Measurements from ENCODE around the gene CBLC. TPM values are rescaled to one million over a fixed set of nuclear protein-coding genes. Genes with fewer than 3 reads are reported as not detected.

The CBLC gene
- total RNA-seq, 1 experiment from 2014 or later: 15.9 TPM

- Histone ChIP-seq H4K20me1 (ENCODE audit: control insufficient read depth, insufficient read depth, insufficient read length) (no peaks in the 10 kb centered on the region), H2BK5ac (ENCODE audit: insufficient read length, low read length) (no peak overlapping the region), H3T11ph (ENCODE audit: low read length) (no peak overlapping the region), H3K27me3 (ENCODE audit: insufficient read depth, low read length) (peaks cover 11% of the 10 kb centered on the region), H3K23ac (ENCODE audit: insufficient read length, low read depth, low read length) (no peak overlapping the region), H3K79me2 (ENCODE audit: insufficient read depth, low read length) (no peaks in the 10 kb centered on the region), H2BK15ac (ENCODE audit: low read depth, low read length) (no peak overlapping the region), H3K4me2 (ENCODE audit: insufficient read depth, insufficient read length, low read length) (no peak overlapping the region), H3K4ac (ENCODE audit: low read depth, low read length) (no peak overlapping the region), H2BK12ac (ENCODE audit: insufficient read length, low read depth, low read length) (no peak overlapping the region), H4K8ac (replicated peaks; ENCODE audit: insufficient read length, low read depth, low read length) (no peak overlapping the region), H2AK5ac (ENCODE audit: insufficient read length, low read length) (no peak overlapping the region), H2BK120ac (ENCODE audit: low read depth, low read length, poor library complexity, severe bottlenecking) (no peak overlapping the region), H2AFZ (ENCODE audit: low read length) (no peak overlapping the region), H3K9me3 (ENCODE audit: control insufficient read depth, low read depth, low read length) (no peaks in the 10 kb centered on the region), H3K9ac (ENCODE audit: extremely low read depth, insufficient read length, low read length) (no peak overlapping the region), H4K91ac (ENCODE audit: insufficient read length, low read depth, low read length) (no peak overlapping the region), H3K23me2 (ENCODE audit: insufficient read length, low read depth, low read length, poor library complexity, severe bottlenecking) (peaks cover 5% of the 10 kb centered on the region), H2BK20ac (ENCODE audit: low read depth, low read length, poor library complexity, severe bottlenecking) (no peak overlapping the region), H3K4me1 (ENCODE audit: insufficient read depth, low read length) (peaks cover 5% of the 10 kb centered on the region; the same call in 1 of the 2 replicates), H4K5ac (ENCODE audit: insufficient read length, low read depth, low read length) (no peak overlapping the region), H3K79me1 (ENCODE audit: insufficient read depth, low read depth, low read length, poor library complexity, severe bottlenecking) (no peaks in the 10 kb centered on the region), H3K56ac (ENCODE audit: insufficient read length, low read depth, low read length) (no peak overlapping the region), H3K27ac (ENCODE audit: insufficient read length, low read depth, low read length) (no peak overlapping the region), H3K18ac (ENCODE audit: insufficient read length, low read depth, low read length) (no peak overlapping the region), H3K14ac (ENCODE audit: insufficient read depth, low read length) (no peak overlapping the region)
- peaks cover 2 to 23% (median 16%) of the 10 kb centered on the region in 3 experiments; a peak in 6 of 7 replicates for H3K36me3 Mint-ChIP-seq (ENCODE audit: insufficient read depth in 1 of 3, low read depth in 3 of 3)
- peaks cover 44% of the 10 kb centered on the region for H3K27me3 Mint-ChIP-seq (ENCODE audit: low read depth)
- DNase-seq: no peak
- no CpG with 5 or more reads among the region's 13 CpGs for WGBS (ENCODE audit: extremely low coverage, insufficient read length, low lambda C conversion rate)
- no peak for TF ChIP-seq CTCF (conservative IDR thresholded peaks at IDR 0.05)
- peaks cover 28 to 35% of the 10 kb centered on the region in 2 experiments for H3K4me1 Mint-ChIP-seq
- no peak overlapping the region for H3K27ac Mint-ChIP-seq
- H3K9me3 Mint-ChIP-seq: no peaks in the 10 kb centered on the region
- H3K4me3 Mint-ChIP-seq: no peak overlapping the region
These were observed 26.0 kb downstream of the CBLC start for GRCh38 chr19:44803442-44804428.
